A673 (cell line): ENCODE data around the gene CCDC116.

ENCODE experiments used
- EZH2 ChIP-seq: fragments of 200-600 bp; sonication (generic); IDR thresholded peaks from 2 replicates; pipeline ENCODE4 v1.6.1; 2017; ENCODE audit warnings: borderline replicate concordance, low read depth, mild to moderate bottlenecking, mixed read lengths, antibody characterized with exemption, low read length; ENCODE audit not compliant: poor library complexity, severe bottlenecking
- TF ChIP-seq, protein P1 (sequence below): fragments of 300-800, 200-600 bp; sonication (generic); conservative IDR thresholded peaks from 2 replicates; pipeline ENCODE4 v1.5.1; 2017; ENCODE audit warnings: low read depth, mild to moderate bottlenecking, antibody characterized with exemption, low read length, moderate library complexity, mixed read lengths

DNA sequence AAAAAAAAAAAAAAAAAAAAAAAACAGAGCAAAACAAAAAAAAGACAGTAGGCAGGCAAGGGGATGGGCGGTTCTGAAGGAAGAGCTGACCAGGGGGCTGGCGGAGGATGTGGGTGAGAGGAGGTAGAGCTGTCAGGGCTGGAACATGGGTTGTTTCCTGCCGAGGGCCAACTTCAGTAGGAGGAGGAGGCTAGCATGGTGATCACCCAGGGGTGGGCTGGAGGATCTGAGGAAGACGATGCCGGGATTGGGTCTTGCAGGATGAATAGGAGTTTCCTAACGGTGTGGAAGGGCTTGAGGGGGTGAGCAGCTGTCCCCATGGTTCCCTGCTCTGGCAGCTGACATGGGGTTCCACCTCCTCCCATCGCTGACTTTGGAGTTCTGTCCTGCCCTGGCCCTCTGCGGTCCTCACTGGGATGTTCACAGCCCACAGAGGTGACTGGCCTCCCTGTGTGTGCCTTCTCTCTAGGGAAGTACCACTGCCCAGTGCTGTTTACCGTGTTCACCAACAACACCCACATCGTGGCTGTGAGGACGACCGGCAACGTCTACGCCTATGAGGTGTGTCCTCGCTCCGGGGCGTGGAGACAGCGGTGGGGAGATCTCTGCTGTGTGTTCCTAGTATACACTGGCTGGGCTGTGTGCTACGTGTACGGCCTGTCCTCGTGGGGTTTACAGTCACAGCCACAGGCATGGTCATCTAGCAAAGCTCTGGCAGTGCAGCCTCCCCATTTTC lies 48.4 kb downstream of the CCDC116 start:
- TF ChIP-seq, protein P1, sequence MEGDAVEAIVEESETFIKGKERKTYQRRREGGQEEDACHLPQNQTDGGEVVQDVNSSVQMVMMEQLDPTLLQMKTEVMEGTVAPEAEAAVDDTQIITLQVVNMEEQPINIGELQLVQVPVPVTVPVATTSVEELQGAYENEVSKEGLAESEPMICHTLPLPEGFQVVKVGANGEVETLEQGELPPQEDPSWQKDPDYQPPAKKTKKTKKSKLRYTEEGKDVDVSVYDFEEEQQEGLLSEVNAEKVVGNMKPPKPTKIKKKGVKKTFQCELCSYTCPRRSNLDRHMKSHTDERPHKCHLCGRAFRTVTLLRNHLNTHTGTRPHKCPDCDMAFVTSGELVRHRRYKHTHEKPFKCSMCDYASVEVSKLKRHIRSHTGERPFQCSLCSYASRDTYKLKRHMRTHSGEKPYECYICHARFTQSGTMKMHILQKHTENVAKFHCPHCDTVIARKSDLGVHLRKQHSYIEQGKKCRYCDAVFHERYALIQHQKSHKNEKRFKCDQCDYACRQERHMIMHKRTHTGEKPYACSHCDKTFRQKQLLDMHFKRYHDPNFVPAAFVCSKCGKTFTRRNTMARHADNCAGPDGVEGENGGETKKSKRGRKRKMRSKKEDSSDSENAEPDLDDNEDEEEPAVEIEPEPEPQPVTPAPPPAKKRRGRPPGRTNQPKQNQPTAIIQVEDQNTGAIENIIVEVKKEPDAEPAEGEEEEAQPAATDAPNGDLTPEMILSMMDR, result no peak
- no peak for TF ChIP-seq EZH2
